HepG2 (cell line): ENCODE data around the gene MOV10L1. TPM values are rescaled to one million over a fixed set of nuclear protein-coding genes. Genes with fewer than 3 reads are reported as not detected.
A peak's percentile ranks its signal among the peaks of the same experiment; 100 is the strongest.

ENCODE experiments used
- ATAD3A ChIP-seq: sonication (generic); formaldehyde crosslinking; IDR thresholded peaks from 2 replicates; pipeline ENCODE4 v1.4.0; 2020; ENCODE audit warnings: missing genetic modification reagents
- ATF1 ChIP-seq: IDR thresholded peaks from 2 replicates; pipeline ENCODE4 v1.6.1; 2016; ENCODE audit warnings: mild to moderate bottlenecking, control low read depth
- BRF2 ChIP-seq: sonication (generic); formaldehyde crosslinking; IDR thresholded peaks from 2 replicates; pipeline ENCODE4 v1.8.1; 2022; ENCODE audit warnings: mild to moderate bottlenecking, missing genetic modification reagents
- HOXA3 ChIP-seq: sonication (generic); formaldehyde crosslinking; IDR thresholded peaks from 2 replicates; pipeline ENCODE4 v1.5.0; 2020; ENCODE audit warnings: missing genetic modification reagents
- LCORL ChIP-seq, 2 experiments: fragments of 450-650 bp in 1 of 2; sonication (generic) in 1 of 2; formaldehyde crosslinking in 1 of 2; IDR thresholded peaks; 2 replicates each; pipeline versions ENCODE4 v1.5.0 to v1.6.1; 2017 to 2020; ENCODE audit warnings: antibody characterized with exemption in 1 of 2, missing genetic modification reagents in 1 of 2
- SKIL ChIP-seq: sonication (generic); formaldehyde crosslinking; IDR thresholded peaks from 2 replicates; pipeline ENCODE4 v1.8.0; 2022; ENCODE audit warnings: missing genetic modification reagents, mild to moderate bottlenecking, moderate library complexity, borderline replicate concordance
- TRIM24 ChIP-seq: sonication (generic); formaldehyde crosslinking; IDR thresholded peaks from 2 replicates; pipeline ENCODE4 v1.8.0; 2022; ENCODE audit warnings: mild to moderate bottlenecking, missing genetic modification reagents
- ZEB1 ChIP-seq: IDR thresholded peaks from 2 replicates; pipeline ENCODE4 v1.6.1; 2012; ENCODE audit warnings: mild to moderate bottlenecking, low read depth, inconsistent platforms; ENCODE audit not compliant: insufficient replicate concordance
- ZFY ChIP-seq: sonication (generic); formaldehyde crosslinking; IDR thresholded peaks from 2 replicates; pipeline ENCODE4 v1.4.0; 2020; ENCODE audit warnings: missing genetic modification reagents
- ZIK1 ChIP-seq: sonication (generic); formaldehyde crosslinking; IDR thresholded peaks from 2 replicates; pipeline ENCODE4 v1.5.0; 2020; ENCODE audit warnings: mild to moderate bottlenecking, low read depth, missing genetic modification reagents, borderline replicate concordance
- ZNF44 ChIP-seq: sonication (generic); formaldehyde crosslinking; IDR thresholded peaks from 2 replicates; pipeline ENCODE4 v1.5.1; 2020; ENCODE audit warnings: mild to moderate bottlenecking, missing genetic modification reagents
- ZNF574 ChIP-seq: sonication (generic); formaldehyde crosslinking; IDR thresholded peaks from 2 replicates; pipeline ENCODE4 v1.4.0; 2020; ENCODE audit warnings: missing genetic modification reagents
- polyA plus RNA-seq, 8 experiments: library from polyadenylated mRNA; depleted of rRNA in 3 of 8; stranded (reverse) in 7 of 8; unstranded in 1 of 8; fragments of >200 nt; fragmentation: Illumina TruSeq in 4 of 8; extraction: Trizol in 4 of 8; gene quantifications; 2 replicates each; pipeline versions ENCODE4 v1.2.1 to v1.2.3, GENCODE V29; 2011 to 2016; ENCODE audit warnings: low read depth in 4 of 8, missing spikeins in 1 of 8, mixed read lengths in 1 of 8; ENCODE audit not compliant: insufficient read depth in 1 of 8
- total RNA-seq, 5 experiments: library from RNA; depleted of rRNA; stranded (reverse); fragments of >200 nt; fragmentation: Illumina TruSeq; extraction: Trizol; gene quantifications; 2 replicates each; pipeline ENCODE4 v1.2.3, GENCODE V29; 2016; ENCODE audit warnings: low read depth in 1 of 5
- TF ChIP-seq, protein P1 (sequence below): IDR thresholded peaks from 2 replicates; pipeline ENCODE4 v1.6.1; 2012; ENCODE audit warnings: inconsistent platforms
- TF ChIP-seq, protein P2 (sequence below): sonication (generic); formaldehyde crosslinking; IDR thresholded peaks from 2 replicates; pipeline ENCODE4 v1.5.0; 2020; ENCODE audit warnings: missing genetic modification reagents, mild to moderate bottlenecking, borderline replicate concordance
- TF ChIP-seq, protein P3 (sequence below): sonication (generic); formaldehyde crosslinking; IDR thresholded peaks from 2 replicates; pipeline ENCODE4 v1.4.0; 2020; ENCODE audit warnings: missing genetic modification reagents

Gene MOV10L1
- total and polyA plus RNA-seq, 2 of the 13 experiments (the other 11 are each of a cell fraction or from before 2014, with no cell fraction given) = 0.11 to 0.12 TPM

DNA sequence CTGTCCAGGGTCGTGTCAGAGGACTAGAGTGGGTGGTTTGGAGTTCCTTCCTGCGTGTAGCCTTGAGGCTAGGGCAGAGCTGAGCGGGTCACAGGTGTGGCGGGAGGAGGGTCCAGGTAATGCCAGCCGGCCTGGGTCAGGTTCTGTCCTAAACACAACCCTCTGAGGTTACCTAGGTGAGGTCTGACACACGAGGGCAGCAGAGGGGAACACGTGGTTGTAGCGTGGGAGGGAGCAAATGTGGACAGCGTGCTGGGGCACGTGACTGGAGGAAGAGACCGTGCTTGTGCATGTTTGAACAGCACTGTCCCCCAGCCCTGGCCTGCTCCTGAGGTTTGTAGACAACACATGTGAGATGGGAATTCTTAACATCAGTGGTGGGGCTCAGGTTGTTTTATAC is 13.1 kb downstream of the MOV10L1 start (continued):
- TF ChIP-seq LCORL (IDR thresholded peaks at IDR 0.05) (no peak), LCORL (CRISPR knock-in tag; IDR thresholded peaks at IDR 0.05) (no peak), ZNF44 (CRISPR knock-in tag) (no peak), SKIL (CRISPR knock-in tag) (no peak), ZFY (peak; percentile 54), BRF2 (CRISPR knock-in tag) (0 out of 2 replicates have a peak, but pooled peaks have one; percentile 39), ZIK1 (CRISPR knock-in tag) (peak; percentile 72; the same call in 1 of the 2 replicates), TRIM24 (CRISPR knock-in tag) (no peak), ZNF574 (CRISPR knock-in tag) (peak; percentile 72), ATF1 (no peak), ATAD3A (no peak), HOXA3 (CRISPR knock-in tag) (peak; percentile 70), ZEB1 (no peak)
- TF ChIP-seq, protein P1, sequence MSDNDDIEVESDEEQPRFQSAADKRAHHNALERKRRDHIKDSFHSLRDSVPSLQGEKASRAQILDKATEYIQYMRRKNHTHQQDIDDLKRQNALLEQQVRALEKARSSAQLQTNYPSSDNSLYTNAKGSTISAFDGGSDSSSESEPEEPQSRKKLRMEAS = peak; percentile 99
- TF ChIP-seq, protein P2, sequence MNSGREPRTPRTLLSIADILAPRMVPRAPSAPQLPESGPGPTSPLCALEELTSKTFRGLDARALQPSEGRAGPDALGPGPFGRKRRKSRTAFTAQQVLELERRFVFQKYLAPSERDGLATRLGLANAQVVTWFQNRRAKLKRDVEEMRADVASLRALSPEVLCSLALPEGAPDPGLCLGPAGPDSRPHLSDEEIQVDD = peak; percentile 90; the same call in 1 of the 2 replicates
- TF ChIP-seq, protein P3, sequence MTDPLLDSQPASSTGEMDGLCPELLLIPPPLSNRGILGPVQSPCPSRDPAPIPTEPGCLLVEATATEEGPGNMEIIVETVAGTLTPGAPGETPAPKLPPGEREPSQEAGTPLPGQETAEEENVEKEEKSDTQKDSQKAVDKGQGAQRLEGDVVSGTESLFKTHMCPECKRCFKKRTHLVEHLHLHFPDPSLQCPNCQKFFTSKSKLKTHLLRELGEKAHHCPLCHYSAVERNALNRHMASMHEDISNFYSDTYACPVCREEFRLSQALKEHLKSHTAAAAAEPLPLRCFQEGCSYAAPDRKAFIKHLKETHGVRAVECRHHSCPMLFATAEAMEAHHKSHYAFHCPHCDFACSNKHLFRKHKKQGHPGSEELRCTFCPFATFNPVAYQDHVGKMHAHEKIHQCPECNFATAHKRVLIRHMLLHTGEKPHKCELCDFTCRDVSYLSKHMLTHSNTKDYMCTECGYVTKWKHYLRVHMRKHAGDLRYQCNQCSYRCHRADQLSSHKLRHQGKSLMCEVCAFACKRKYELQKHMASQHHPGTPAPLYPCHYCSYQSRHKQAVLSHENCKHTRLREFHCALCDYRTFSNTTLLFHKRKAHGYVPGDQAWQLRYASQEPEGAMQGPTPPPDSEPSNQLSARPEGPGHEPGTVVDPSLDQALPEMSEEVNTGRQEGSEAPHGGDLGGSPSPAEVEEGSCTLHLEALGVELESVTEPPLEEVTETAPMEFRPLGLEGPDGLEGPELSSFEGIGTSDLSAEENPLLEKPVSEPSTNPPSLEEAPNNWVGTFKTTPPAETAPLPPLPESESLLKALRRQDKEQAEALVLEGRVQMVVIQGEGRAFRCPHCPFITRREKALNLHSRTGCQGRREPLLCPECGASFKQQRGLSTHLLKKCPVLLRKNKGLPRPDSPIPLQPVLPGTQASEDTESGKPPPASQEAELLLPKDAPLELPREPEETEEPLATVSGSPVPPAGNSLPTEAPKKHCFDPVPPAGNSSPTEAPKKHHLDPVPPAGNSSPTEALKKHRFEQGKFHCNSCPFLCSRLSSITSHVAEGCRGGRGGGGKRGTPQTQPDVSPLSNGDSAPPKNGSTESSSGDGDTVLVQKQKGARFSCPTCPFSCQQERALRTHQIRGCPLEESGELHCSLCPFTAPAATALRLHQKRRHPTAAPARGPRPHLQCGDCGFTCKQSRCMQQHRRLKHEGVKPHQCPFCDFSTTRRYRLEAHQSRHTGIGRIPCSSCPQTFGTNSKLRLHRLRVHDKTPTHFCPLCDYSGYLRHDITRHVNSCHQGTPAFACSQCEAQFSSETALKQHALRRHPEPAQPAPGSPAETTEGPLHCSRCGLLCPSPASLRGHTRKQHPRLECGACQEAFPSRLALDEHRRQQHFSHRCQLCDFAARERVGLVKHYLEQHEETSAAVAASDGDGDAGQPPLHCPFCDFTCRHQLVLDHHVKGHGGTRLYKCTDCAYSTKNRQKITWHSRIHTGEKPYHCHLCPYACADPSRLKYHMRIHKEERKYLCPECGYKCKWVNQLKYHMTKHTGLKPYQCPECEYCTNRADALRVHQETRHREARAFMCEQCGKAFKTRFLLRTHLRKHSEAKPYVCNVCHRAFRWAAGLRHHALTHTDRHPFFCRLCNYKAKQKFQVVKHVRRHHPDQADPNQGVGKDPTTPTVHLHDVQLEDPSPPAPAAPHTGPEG (CRISPR knock-in tag) = 0 out of 2 replicates have a peak, but pooled peaks have one; percentile 56
